Glutamatergic neuron (in vitro differentiated cells): ENCODE data around the gene CLRN1. TPM values are rescaled to one million over a fixed set of nuclear protein-coding genes. Genes with fewer than 3 reads are reported as not detected.

Experiments
- DNase-seq: peaks from one replicate; pipeline ENCODE4 v3.0.0; 2022
- H3K27ac Mint-ChIP-seq: one replicate; pipeline ENCODE4 v1.8.0; 2020; ENCODE audit warnings: mild to moderate bottlenecking, mixed read lengths, inconsistent platforms; ENCODE audit not compliant: unreplicated experiment
- H3K27me3 Mint-ChIP-seq: one replicate; pipeline ENCODE4 v1.8.0; 2020; ENCODE audit warnings: mild to moderate bottlenecking, moderate library complexity, mixed read lengths, inconsistent platforms; ENCODE audit not compliant: unreplicated experiment
- H3K36me3 Mint-ChIP-seq: one replicate; pipeline ENCODE4 v1.8.0; 2020; ENCODE audit warnings: mild to moderate bottlenecking, mixed read lengths, inconsistent platforms; ENCODE audit not compliant: unreplicated experiment
- H3K4me1 Mint-ChIP-seq: one replicate; pipeline ENCODE4 v1.8.0; 2020; ENCODE audit warnings: mild to moderate bottlenecking, low read depth, mixed read lengths, inconsistent platforms; ENCODE audit not compliant: unreplicated experiment
- H3K4me3 Mint-ChIP-seq: one replicate; pipeline ENCODE4 v1.8.0; 2020; ENCODE audit warnings: mild to moderate bottlenecking, mixed read lengths, inconsistent platforms; ENCODE audit not compliant: unreplicated experiment
- H3K9me3 Mint-ChIP-seq: one replicate; pipeline ENCODE4 v1.8.0; 2020; ENCODE audit warnings: mild to moderate bottlenecking, moderate library complexity, mixed read lengths, inconsistent platforms; ENCODE audit not compliant: unreplicated experiment
- CTCF ChIP-seq: fragments of 200-600 bp; sonication (generic); IDR thresholded peaks from one replicate; pipeline ENCODE4 v1.5.0; 2021; ENCODE audit not compliant: partially characterized antibody, unreplicated experiment
- long read RNA-seq: library from polyadenylated mRNA; unstranded; transcript quantifications from one replicate; pipeline ENCODE4 v2.0.0, GENCODE V29; 2020; ENCODE audit not compliant: unreplicated experiment
- total RNA-seq: library from RNA; stranded (reverse); fragmentation: NEBNext Ultra II Directional; extraction: Animal tissue kit (Norgen Biotek cat#: 25700); gene quantifications from one replicate; pipeline ENCODE4 v1.2.1, GENCODE V29; 2021; ENCODE audit not compliant: unreplicated experiment

Gene CLRN1
- not detected for total RNA-seq
- long read RNA-seq, result 0 reads

- Mint-ChIP-seq H3K27ac (no peak within 1 kb of the TSS), H3K36me3 (no peaks in the 10 kb centered on the region), H3K27me3 (peaks cover 2% of the 10 kb centered on the region), H3K4me3 (no peak within 1 kb of the TSS), H3K4me1 (no peaks in the 10 kb centered on the region), H3K9me3 (no peaks in the 10 kb centered on the region)
- no peak for TF ChIP-seq CTCF
- DNase-seq, result peak; percentile 16
These were observed at the start of gene CLRN1 for GRCh38 chr3:150972366-150973071. Gene CLRN1 (minus strand): TSS chr3:150972727. CDS start chr3:150972708, 19 bp downstream.

DNA sequence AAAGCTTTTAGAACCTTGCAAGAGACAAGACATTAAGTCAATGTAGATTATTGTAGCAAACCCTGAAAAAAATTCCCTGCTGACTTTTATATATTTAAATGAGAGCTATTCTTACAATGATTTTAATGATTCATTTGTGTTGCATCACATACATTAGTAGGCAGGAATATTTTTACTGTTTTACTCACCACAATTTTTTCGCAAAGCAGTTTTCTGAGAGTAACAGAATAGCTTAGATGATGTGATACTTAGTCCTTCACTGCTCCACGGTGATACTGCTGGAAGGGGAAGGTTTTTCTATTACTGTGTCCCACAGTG lies 43.9 kb upstream of the CLRN1 start:
- H3K27me3 Mint-ChIP-seq, result no peaks in the 10 kb centered on the region

DNA sequence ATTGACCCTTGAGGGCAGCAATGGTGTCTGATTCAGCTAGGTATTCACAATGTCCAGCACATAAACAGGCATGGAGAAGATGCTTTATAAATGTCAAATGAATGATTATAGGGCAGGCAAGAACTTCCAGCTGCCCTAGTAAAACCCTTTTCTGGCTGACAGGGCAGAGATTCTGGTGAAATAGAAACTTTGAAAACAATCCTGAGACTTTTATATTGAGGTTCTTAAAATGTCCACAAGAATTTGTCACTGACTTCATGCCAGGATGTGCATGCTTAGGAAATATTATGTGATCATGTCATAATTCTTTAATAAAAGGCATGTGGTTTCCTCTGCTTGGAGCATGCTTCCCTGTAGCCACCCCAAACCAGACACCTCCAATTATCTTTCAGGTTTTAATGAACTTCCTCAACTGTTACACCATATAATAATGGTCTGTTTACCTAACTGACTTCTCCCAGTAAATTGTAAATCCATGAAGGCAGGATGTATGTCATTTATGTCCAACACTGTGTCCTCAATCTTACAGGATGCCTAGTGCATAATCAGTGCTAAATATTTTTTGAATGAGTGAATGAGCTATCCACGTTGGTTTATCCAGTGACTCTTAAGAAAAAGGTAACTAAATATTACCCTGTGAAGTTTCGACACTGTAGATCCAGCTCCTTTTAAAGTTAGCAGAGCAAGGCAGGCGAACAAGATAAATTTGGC lies 43.4 kb upstream of the CLRN1 start:
- Mint-ChIP-seq H3K36me3 (no peaks in the 10 kb centered on the region), H3K4me1 (no peaks in the 10 kb centered on the region), H3K27ac (no peak overlapping the region), H3K27me3 (no peaks in the 10 kb centered on the region), H3K4me3 (no peak overlapping the region), H3K9me3 (no peaks in the 10 kb centered on the region)
- no peak for TF ChIP-seq CTCF
- DNase-seq, result no peak

More for the DNA sequence above, 43.9 kb upstream of the CLRN1 start:
- H3K4me1 Mint-ChIP-seq, result no peaks in the 10 kb centered on the region
- no peaks in the 10 kb centered on the region for H3K9me3 Mint-ChIP-seq
- H3K4me3 Mint-ChIP-seq, result no peak overlapping the region
- no peak for TF ChIP-seq CTCF
- H3K27ac Mint-ChIP-seq, result no peak overlapping the region
- no peak for DNase-seq
- H3K36me3 Mint-ChIP-seq, result no peaks in the 10 kb centered on the region

- H3K4me1 Mint-ChIP-seq, result no peaks in the 10 kb centered on the region
- H3K9me3 Mint-ChIP-seq, result no peaks in the 10 kb centered on the region
- DNase-seq, result no peak
- H3K27me3 Mint-ChIP-seq, result no peaks in the 10 kb centered on the region
- no peak overlapping the region for H3K27ac Mint-ChIP-seq
- no peak for TF ChIP-seq CTCF
- H3K4me3 Mint-ChIP-seq, result no peak overlapping the region
- H3K36me3 Mint-ChIP-seq, result no peaks in the 10 kb centered on the region
These were observed 42.7 kb upstream of the CLRN1 start for GRCh38 chr3:151015181-151015580.

DNA sequence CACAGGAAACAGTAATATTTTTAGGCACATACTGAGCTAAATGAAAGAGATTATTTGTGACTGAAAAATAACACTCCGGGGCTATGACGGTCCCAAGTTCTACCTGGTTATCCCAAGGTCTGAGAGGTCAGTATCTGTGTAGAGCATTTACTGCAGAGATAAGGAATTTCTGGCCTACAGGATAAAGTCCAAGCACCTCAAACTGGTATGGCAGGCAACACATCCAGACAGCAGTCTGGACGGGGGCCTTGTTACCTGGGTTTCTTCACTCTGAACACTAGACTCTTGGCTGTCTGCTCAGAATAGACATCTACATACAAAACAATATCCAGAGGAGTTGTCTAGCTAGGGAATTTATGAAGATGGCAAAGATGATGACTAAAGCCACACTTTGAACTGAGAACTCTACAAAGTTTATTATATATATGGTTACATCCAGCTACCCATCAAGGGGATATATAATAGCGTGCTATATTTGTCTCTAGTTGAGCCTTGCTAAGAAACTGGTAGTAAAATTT lies 42.0 kb upstream of the CLRN1 start:
- H3K4me3 Mint-ChIP-seq, result no peak overlapping the region
- H3K9me3 Mint-ChIP-seq, result no peaks in the 10 kb centered on the region
- no peaks in the 10 kb centered on the region for H3K27me3 Mint-ChIP-seq
- no peaks in the 10 kb centered on the region for H3K4me1 Mint-ChIP-seq
- H3K36me3 Mint-ChIP-seq, result no peaks in the 10 kb centered on the region
- TF ChIP-seq CTCF, result no peak
- no peak for DNase-seq
- H3K27ac Mint-ChIP-seq, result no peak overlapping the region
